ENCODE results near the gene ATG16L2. TPM values are rescaled to one million over a fixed set of nuclear protein-coding genes. Genes with fewer than 3 reads are reported as not detected.

ATG16L2 gene
- total RNA-seq, 2 donors from 2014 or later, result 9.0 to 10.0 TPM

DNA sequence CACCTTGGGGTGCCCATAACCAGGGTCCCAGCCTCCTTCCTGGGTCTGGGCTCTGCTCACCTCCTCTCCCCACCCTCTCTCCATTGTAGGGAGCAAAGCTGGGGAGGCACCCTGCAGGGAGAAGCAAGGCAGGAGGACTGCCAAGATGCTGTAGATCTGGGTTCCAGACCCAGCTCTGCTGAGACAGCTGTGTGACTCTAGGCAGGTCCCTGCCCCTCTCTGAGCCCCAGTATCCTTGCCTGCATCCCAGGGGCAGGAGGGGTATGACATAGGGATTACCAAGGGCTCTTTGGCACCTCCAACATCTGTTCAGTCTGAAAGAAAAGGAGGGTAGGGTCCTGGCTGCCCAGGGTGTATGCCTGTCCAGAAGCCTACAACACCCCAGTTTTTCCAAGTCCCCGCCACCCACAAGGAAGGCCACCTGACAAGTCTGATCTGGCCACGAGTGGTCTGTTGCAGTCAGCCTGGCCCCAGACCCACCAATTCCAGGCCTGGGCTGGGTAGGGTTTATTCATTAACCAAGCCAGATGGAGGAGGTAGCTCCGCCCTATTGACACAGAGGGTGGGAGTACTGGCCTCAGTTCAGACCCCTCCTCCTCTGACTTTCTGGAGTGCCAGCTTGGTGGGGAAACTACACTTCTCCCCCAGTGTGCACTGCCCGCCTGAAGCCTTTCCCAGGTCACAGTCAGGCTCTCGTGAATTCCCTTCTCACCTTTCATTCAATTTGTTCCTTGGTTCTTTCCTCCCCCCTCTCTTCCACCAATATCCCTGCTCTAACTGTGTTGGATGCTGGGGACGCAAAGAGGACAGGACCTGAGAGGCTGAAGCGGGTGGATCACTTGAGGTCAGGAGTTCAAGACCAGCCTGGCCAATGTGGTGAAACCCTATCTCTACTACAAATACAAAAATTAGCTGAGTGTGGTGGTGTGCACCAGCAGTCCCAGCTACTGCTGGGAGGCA is 35.4 kb upstream of the ATG16L2 start:
- peaks cover 0 to 73% of the 10 kb centered on the region in 2 donors for H3K4me1 ChIP-seq
- H3K36me3 ChIP-seq, result no peaks in the 10 kb centered on the region
- H3K9me3 ChIP-seq, result no peaks in the 10 kb centered on the region
- peak overlapping the region; percentile 76 to 80 for H3K27ac ChIP-seq
- TF ChIP-seq, protein P1, sequence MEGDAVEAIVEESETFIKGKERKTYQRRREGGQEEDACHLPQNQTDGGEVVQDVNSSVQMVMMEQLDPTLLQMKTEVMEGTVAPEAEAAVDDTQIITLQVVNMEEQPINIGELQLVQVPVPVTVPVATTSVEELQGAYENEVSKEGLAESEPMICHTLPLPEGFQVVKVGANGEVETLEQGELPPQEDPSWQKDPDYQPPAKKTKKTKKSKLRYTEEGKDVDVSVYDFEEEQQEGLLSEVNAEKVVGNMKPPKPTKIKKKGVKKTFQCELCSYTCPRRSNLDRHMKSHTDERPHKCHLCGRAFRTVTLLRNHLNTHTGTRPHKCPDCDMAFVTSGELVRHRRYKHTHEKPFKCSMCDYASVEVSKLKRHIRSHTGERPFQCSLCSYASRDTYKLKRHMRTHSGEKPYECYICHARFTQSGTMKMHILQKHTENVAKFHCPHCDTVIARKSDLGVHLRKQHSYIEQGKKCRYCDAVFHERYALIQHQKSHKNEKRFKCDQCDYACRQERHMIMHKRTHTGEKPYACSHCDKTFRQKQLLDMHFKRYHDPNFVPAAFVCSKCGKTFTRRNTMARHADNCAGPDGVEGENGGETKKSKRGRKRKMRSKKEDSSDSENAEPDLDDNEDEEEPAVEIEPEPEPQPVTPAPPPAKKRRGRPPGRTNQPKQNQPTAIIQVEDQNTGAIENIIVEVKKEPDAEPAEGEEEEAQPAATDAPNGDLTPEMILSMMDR (IDR thresholded peaks at IDR 0.05), result no peak
- DNase-seq (ENCODE audit: low spot score), result no peak
- no peaks in the 10 kb centered on the region for H3K27me3 ChIP-seq
- no peak overlapping the region for H3K4me3 ChIP-seq

DNA sequence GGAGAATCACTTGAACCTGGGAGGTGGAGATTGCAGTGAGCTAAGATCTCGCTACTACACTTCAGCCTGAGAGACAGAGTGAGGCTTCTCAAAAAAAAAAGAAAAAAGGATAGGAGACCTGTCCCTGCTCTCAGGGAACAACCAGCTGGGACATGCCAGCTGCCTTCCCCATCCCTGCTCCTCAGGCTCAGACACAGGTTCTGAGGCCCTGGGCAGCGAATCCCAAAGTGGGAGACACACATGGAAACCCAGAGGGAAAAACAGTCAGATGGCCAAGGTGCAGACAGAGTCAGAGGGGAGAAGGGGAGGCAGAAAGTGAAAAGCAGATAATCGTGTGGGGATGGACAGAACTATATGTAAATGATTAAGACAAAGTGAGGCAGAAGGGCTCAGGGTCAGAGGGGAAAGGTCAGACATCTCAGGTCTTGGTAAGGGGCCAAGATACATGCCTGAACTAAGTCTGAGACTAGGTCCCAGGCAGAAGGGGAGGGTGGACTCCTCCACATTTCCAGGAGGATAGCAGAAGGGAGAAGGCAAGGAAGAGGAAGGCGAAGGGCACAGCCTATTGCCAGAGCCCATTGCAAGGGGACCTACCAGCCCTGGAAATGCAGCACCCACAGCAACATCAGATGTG is 34.6 kb upstream of the ATG16L2 start:
- Histone ChIP-seq H3K4me1 (peaks cover 0 to 66% of the 10 kb centered on the region in 2 donors), H3K27me3 (no peaks in the 10 kb centered on the region), H3K27ac (peak overlapping the region in 1 of 2 donors; percentile 76), H3K36me3 (no peaks in the 10 kb centered on the region), H3K4me3 (no peak overlapping the region), H3K9me3 (no peaks in the 10 kb centered on the region)
- TF ChIP-seq, protein P1 (IDR thresholded peaks at IDR 0.05), result no peak
- DNase-seq (ENCODE audit: low spot score), result no peak

DNA sequence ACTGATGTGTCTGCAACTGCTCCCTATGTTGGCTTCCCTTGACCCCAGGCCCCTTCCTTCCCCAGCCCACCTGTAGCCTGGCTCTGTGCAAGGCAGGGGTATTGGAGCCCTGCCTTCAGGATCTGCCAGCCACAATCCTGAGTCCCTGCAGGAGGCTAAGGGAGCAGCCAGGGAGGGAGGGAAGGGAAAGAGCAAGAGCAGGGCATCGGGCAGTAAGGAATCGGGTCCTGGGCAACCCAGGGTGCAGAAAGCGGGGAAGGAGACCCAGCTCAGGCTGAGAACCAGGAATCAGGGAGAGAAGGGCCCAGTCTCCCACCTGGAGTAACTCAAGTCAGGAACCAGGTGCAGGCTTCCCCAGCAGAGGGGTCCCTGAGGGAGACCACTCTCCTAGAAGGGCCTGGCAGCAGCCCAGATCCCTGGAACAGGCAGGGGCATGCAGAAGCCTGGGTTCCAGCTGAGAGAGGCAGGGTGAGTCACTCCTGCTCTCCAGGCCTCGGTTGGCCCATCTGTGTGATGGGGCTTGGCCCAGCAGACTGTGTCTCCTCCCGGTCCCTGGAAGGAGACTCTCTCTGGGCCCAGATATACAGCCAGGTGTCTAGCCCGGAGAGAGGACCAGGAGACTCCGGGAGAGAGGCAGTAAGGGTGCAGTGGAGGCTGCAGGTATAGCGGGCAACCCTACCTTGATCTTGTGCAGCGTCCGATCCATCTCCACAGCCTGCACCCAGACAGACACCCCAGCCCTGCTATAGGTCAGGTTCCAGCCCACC is 33.7 kb upstream of the ATG16L2 start:
- Histone ChIP-seq H3K36me3 (no peaks in the 10 kb centered on the region), H3K4me3 (peak overlapping the region; percentile 61 to 79), H3K4me1 (peaks cover 0 to 63% of the 10 kb centered on the region in 2 donors), H3K9me3 (no peaks in the 10 kb centered on the region), H3K27ac (peak overlapping the region; percentile 49 to 70), H3K27me3 (no peaks in the 10 kb centered on the region)
- TF ChIP-seq, protein P1 (IDR thresholded peaks at IDR 0.05), result no peak
- no peak for DNase-seq (ENCODE audit: low spot score)

DNA sequence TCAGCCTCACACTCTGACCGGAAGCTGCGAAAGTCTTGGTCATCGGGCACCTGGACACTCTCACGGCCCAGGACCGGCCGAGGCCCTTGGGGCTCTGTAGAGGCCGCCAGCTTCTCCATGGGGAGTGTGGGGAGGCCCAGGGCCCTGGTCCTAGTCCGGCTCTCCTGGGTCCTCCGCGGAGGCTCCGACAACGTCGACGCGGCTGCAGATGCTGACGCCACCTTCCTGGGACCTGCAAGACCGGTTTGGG is 33.2 kb upstream of the ATG16L2 start:
- Histone ChIP-seq H3K9me3 (no peaks in the 10 kb centered on the region), H3K4me3 (peak overlapping the region; percentile 61 to 79), H3K4me1 (peaks cover 0 to 62% of the 10 kb centered on the region in 2 donors), H3K27me3 (no peaks in the 10 kb centered on the region), H3K27ac (peak overlapping the region; percentile 49 to 70), H3K36me3 (no peaks in the 10 kb centered on the region)
- TF ChIP-seq, protein P1 (IDR thresholded peaks at IDR 0.05), result no peak
- DNase-seq (ENCODE audit: low spot score), result no peak

DNA sequence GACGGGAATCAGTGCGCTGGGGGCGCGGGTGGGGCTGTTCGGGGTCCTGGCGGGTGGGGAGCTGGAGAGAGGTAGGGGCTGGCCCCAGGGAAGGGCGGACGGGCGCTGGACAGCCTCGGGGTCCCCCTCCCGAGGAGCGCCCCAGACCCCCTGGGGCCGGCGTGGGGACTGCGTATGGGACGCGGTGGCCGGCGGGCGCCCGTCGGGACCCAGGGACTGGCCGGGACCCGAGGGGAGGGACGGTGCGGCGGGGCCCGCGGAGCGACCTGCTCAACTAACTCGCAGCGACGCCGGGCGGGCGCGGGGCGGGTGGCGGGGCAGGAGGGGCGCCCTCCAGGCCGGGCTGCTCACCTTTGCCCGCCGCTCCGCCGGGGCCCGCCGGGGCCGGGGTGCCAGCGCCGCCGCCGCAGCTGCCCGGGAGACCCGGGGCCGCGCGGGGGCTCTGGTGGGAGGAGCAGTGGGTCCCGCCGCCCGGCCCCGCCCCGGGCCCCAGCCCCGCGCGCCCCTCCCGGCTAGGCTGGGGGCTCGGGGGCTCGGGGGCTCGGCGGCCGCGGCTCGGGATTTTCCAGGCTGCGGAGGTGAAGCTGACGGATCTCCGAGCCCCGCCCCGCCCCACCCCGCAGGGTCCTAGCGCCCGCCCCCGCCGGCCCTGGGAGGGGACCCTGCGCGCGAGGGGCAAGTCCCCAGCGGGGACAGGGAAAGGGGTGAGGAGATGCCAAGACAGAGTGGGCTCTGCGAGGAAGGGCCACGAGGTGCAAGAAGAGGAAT is 32.7 kb upstream of the ATG16L2 start:
- peak overlapping the region; percentile 49 to 70 for H3K27ac ChIP-seq
- TF ChIP-seq, protein P1 (IDR thresholded peaks at IDR 0.05), result no peak
- no peaks in the 10 kb centered on the region for H3K9me3 ChIP-seq
- DNase-seq (ENCODE audit: low spot score), result no peak
- H3K36me3 ChIP-seq, result no peaks in the 10 kb centered on the region
- peak overlapping the region; percentile 61 to 79 for H3K4me3 ChIP-seq
- no peaks in the 10 kb centered on the region for H3K27me3 ChIP-seq
- peaks cover 0 to 57% of the 10 kb centered on the region in 2 donors for H3K4me1 ChIP-seq
